Psoas muscle (tissue), 8 donors: ENCODE results near the gene PPP2R5D. TPM values are rescaled to one million over a fixed set of nuclear protein-coding genes. Genes with fewer than 3 reads are reported as not detected.

Experiments
- ATAC-seq, 4 donors: fragments of 200-7000 bp; cut with Tn5 transposase; one replicate each; pipeline ENCODE4 v1.9.1; 2020; ENCODE audit warnings: moderate library complexity in 3 of 4, mild to moderate bottlenecking in 2 of 4
- DNase-seq, 2 donors: peaks; one replicate each; pipeline ENCODE4 v3.0.0-alpha.2; 2020
- H3K27ac ChIP-seq: fragments of 200-600 bp; one replicate; pipeline ENCODE4 v1.8.0; 2022
- H3K27me3 ChIP-seq, 3 donors: fragments of 200-600 bp in 1 of 3; one replicate each; pipeline versions ENCODE4 v1.6.1 to v1.8.0; 2013 to 2022; ENCODE audit warnings: low read length in 2 of 3, mild to moderate bottlenecking in 2 of 3, moderate library complexity in 1 of 3; ENCODE audit not compliant: insufficient read depth in 3 of 3
- H3K36me3 ChIP-seq, 2 donors: fragments of 200-600 bp in 1 of 2; one replicate each; pipeline versions ENCODE4 v1.6.1 to v1.8.0; 2013 to 2022; ENCODE audit warnings: low read depth in 1 of 2, mild to moderate bottlenecking in 1 of 2, moderate library complexity in 1 of 2; ENCODE audit not compliant: insufficient read depth in 1 of 2
- H3K4me1 ChIP-seq: fragments of 200-600 bp; one replicate; pipeline ENCODE4 v1.8.0; 2022
- H3K4me3 ChIP-seq: fragments of 200-600 bp; one replicate; pipeline ENCODE4 v1.8.0; 2022; ENCODE audit warnings: mild to moderate bottlenecking
- H3K9me3 ChIP-seq: fragments of 200-600 bp; one replicate; pipeline ENCODE4 v1.8.0; 2022
- WGBS, 3 donors: extraction: QIAGEN DNeasy Blood & Tissue Kit; methylation state at CpG; one replicate each; pipeline versions ENCODE4 v1.1.6 to v1.1.7; 2013; 5-methylcytosine and 5-hydroxymethylcytosine counted together
- intact Hi-C, 2 donors: fragments of 100-400 bp; cut with DNase I; formaldehyde crosslinking; loops; one replicate each; pipeline versions ENCODE4 v1.11.0 to v1.14.2; 2022
- polyA plus RNA-seq, 3 donors: library from polyadenylated mRNA; stranded (reverse); fragments of 200-250 nt; gene quantifications; one replicate each; pipeline ENCODE4 v1.2.3, GENCODE V29; 2013
- total RNA-seq, 4 donors: library from RNA; stranded (reverse); fragmentation: NEBNext Ultra II Directional in 2 of 4; extraction: Animal tissue kit (Norgen Biotek cat#: 25700) in 2 of 4; gene quantifications; one replicate each; pipeline versions ENCODE4 v1.2.1 to v1.2.4, GENCODE V29; 2021 to 2023
- TF ChIP-seq, protein P1 (sequence below): fragments of 200-600 bp; IDR thresholded peaks from one replicate; pipeline ENCODE4 v1.8.0; 2022; ENCODE audit warnings: antibody characterized with exemption
- donor health status: healthy with polysubstance abuse.
- donor health status: DM: no; HTN: no; CAD: no; lungs with moderate emphysema.
- donor health status: Bipolar disorder and iron deficiency.
- donor health status: healthy.
- donor health status: DM: yes; HTN: yes; CAD: no.
- donor health status: DM: no; HTN: no; CAD: no.
- donor health status: DM: no; HTN: no; CAD: no.
- donor health status: DM: yes; HTN: yes; CAD: no.

PPP2R5D gene
- total and polyA plus RNA-seq, 7 donors = 25.6 to 46.7 (median 29.1) TPM

DNA sequence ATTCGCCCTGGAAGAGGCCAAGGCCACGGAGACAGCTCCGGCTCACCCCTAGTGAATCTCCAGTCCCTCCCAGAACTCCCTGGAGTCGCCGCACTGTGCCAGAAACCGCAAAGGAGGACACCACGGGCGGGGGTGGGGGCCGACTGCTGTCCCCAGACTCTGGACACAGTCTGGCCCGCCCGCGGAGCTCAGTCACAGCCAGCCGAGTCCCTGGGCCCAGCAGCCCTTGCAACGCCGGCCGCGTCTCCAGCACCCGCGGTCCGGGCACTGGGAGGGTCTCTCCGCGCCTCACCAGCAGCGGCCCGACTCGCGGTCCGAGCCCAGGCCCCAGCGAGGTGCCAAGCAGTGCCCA is 5.9 kb upstream of the PPP2R5D start:
- WGBS, 3 donors = 0 to 1% (median 0%) methylated on average over 22 to 28 of the region's 28 CpGs
- ATAC-seq (peak; percentile 71 to 88 (median 82)), DNase-seq (peak; percentile 69 to 83)
- H3K27me3 ChIP-seq = no peaks in the 10 kb centered on the region
- peaks cover 18% of the 10 kb centered on the region for H3K4me1 ChIP-seq
- H3K36me3 ChIP-seq = peaks cover 0 to 14% of the 10 kb centered on the region in 2 donors
- intact Hi-C loops = loop anchor here in 1 of 2 donors (5.0 kb wide), 1 partner anchor 1036 kb away; the partner anchor contains the start of gene CCND3
- no peaks in the 10 kb centered on the region for H3K9me3 ChIP-seq
- H3K27ac ChIP-seq = peak overlapping the region; percentile 98
- TF ChIP-seq, protein P1, sequence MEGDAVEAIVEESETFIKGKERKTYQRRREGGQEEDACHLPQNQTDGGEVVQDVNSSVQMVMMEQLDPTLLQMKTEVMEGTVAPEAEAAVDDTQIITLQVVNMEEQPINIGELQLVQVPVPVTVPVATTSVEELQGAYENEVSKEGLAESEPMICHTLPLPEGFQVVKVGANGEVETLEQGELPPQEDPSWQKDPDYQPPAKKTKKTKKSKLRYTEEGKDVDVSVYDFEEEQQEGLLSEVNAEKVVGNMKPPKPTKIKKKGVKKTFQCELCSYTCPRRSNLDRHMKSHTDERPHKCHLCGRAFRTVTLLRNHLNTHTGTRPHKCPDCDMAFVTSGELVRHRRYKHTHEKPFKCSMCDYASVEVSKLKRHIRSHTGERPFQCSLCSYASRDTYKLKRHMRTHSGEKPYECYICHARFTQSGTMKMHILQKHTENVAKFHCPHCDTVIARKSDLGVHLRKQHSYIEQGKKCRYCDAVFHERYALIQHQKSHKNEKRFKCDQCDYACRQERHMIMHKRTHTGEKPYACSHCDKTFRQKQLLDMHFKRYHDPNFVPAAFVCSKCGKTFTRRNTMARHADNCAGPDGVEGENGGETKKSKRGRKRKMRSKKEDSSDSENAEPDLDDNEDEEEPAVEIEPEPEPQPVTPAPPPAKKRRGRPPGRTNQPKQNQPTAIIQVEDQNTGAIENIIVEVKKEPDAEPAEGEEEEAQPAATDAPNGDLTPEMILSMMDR = no peak
- peak overlapping the region; percentile 98 for H3K4me3 ChIP-seq

DNA sequence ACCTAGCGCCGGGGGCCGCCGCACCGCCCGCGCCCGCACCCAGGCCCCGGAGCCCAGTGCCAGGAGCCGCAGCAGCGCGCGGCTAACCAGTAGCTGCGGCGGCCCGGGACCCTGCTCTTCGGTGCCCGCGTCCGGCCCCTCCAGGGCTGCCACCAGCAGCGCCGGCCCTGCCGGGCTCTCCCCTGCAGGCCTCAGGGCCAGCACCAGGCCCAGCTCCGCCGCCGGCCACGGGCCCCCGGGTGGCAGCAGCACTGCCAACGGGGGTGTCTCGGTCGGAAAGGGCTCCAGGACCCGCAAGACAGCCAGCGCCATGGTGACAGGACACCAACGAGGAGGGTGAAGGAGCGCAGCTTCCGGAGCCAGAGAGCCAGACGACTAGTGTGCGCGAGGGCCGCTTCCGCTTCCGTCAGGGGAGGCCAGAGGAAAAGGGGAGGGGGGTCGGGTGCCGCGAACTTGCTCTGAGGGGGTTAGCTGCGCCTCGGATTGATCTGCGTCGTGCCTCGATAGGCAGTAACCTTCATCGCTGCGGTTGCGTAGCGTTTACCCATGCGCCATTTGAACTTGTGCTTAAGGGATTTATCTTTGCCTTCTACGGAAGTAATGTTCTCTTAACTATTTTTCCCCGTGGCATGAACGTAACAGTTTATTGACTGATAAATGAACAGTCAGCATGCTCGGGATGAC is 5.4 kb upstream of the PPP2R5D start, which contains the start of gene PEX6:
TSS of gene PEX6 (minus strand) at position 343 of the 684 bp plus-strand sequence. CDS start at position 312, 31 bp downstream.
- intact Hi-C loops = loop anchor here in 1 of 2 donors (5.0 kb wide), 1 partner anchor 1037 kb away; the partner anchor contains the start of gene CCND3
- Histone ChIP-seq H3K4me1 (peaks cover 21% of the 10 kb centered on the region), H3K36me3 (peaks cover 0 to 12% of the 10 kb centered on the region in 2 donors), H3K27me3 (no peaks in the 10 kb centered on the region), H3K4me3 (peak within 1 kb of the TSS; percentile 98), H3K9me3 (no peaks in the 10 kb centered on the region), H3K27ac (peak within 1 kb of the TSS; percentile 98)
- ATAC-seq = peak; percentile 87 to 92 (median 92)
- TF ChIP-seq, protein P1 = no peak
- DNase-seq = peak; percentile 93 to 94
- WGBS, 3 donors = 0% methylated on average over 50 to 59 of the region's 59 CpGs

DNA sequence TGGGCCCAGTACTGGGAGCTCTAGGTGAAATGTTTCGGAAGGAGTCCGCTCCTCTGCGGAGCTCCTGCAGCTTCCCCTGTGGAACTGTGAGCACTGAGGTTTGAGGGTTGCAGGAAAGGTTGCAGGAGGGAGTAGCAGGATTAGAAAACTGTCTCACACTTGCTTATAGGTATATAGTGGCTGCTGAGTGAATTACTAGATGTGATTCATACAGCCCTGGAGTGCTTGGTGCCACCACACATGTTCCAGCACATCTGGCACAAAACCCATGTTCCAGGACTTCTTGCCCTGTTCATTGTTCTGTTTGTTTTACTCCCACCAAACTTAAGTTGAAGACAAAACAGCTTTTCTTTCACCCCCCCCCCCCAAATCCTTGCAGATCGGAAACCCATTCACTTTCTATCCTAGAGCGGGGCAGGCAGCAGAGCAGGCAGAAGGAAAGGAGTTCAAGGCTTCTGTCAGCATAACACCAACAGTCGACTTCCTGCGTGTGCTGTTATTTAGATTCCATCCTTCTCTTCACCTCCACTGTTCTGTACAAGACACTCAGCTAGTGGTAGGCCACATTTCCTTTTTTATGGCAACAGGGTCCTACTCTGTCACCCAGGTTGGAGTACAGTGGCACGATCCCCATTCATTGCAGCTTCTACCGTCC is 4.7 kb upstream of the PPP2R5D start:
- TF ChIP-seq, protein P1 = no peak
- intact Hi-C loops = loop anchor here in 1 of 2 donors (5.0 kb wide), 1 partner anchor 1037 kb away; the partner anchor contains the start of gene CCND3
- peak in 2 of 4 donors; percentile 18 to 29 for ATAC-seq

GRCh38 chr6:42981836-42982235 is 2.5 kb upstream of the PPP2R5D start:
- ATAC-seq = no peak
- 84 to 90% (median 89%) methylated on average over 5 of the region's 5 CpGs for WGBS, 3 donors
- intact Hi-C loops = no loop called here
- peaks cover 0 to 5% of the 10 kb centered on the region in 2 donors for H3K36me3 ChIP-seq
- H3K27me3 ChIP-seq = no peaks in the 10 kb centered on the region
- TF ChIP-seq, protein P1 = no peak
- H3K27ac ChIP-seq = no peak overlapping the region
- no peaks in the 10 kb centered on the region for H3K9me3 ChIP-seq
- DNase-seq = no peak
- no peak overlapping the region for H3K4me3 ChIP-seq
- H3K4me1 ChIP-seq = peaks cover 36% of the 10 kb centered on the region

More for the DNA sequence above, 4.7 kb upstream of the PPP2R5D start:
- H3K36me3 ChIP-seq = peaks cover 0 to 8% of the 10 kb centered on the region in 2 donors
- H3K27me3 ChIP-seq = no peaks in the 10 kb centered on the region
- peaks cover 21% of the 10 kb centered on the region for H3K4me1 ChIP-seq
- DNase-seq = no peak
- H3K9me3 ChIP-seq = no peaks in the 10 kb centered on the region
- peak overlapping the region; percentile 98 for H3K27ac ChIP-seq
- WGBS, 3 donors = 42 to 46% (median 46%) methylated on average over 9 of the region's 9 CpGs
- H3K4me3 ChIP-seq = peak overlapping the region; percentile 98
